Measurements from ENCODE around the gene FAM168A. TPM values are rescaled to one million over a fixed set of nuclear protein-coding genes. Genes with fewer than 3 reads are reported as not detected.

FAM168A gene
- total and polyA plus RNA-seq, 2 donors from 2014 or later = 8.9 to 38.1 TPM

- no peaks in the 10 kb centered on the region for H3K36me3 ChIP-seq (ENCODE audit: control insufficient read depth in 2 of 3, insufficient read depth in 3 of 3, low read length in 3 of 3)
- no peaks in the 10 kb centered on the region for H3K27me3 ChIP-seq (ENCODE audit: control insufficient read depth, insufficient read depth, low read length)
- FAIRE-seq = no peak
- no peak overlapping the region for H3K9ac ChIP-seq (ENCODE audit: low read length in 3 of 3)
- TF ChIP-seq CTCF (IDR thresholded peaks at IDR 0.05; ENCODE audit: borderline replicate concordance, extremely low read depth, insufficient read depth) = no peak
- no peak overlapping the region for H3K27ac ChIP-seq (ENCODE audit: low read depth in 2 of 2, low read length in 2 of 2)
- no peak for DNase-seq
- no peaks in the 10 kb centered on the region for H3K9me3 ChIP-seq (ENCODE audit: control insufficient read depth in 2 of 3, insufficient read depth in 1 of 3, low read length in 3 of 3)
- peaks cover 0 to 2% (median 0%) of the 10 kb centered on the region in 3 donors for H3K4me1 ChIP-seq (ENCODE audit: control insufficient read depth in 2 of 3, insufficient read depth in 2 of 3, low read depth in 1 of 3, low read length in 3 of 3)
- no peak overlapping the region for H3K4me3 ChIP-seq (ENCODE audit: low read length in 3 of 3)
- intact Hi-C loops (cut with DNase I) = no loop called here
Observed at GRCh38 chr11:73591743-73592142, 6.2 kb downstream of the FAM168A start.

DNA sequence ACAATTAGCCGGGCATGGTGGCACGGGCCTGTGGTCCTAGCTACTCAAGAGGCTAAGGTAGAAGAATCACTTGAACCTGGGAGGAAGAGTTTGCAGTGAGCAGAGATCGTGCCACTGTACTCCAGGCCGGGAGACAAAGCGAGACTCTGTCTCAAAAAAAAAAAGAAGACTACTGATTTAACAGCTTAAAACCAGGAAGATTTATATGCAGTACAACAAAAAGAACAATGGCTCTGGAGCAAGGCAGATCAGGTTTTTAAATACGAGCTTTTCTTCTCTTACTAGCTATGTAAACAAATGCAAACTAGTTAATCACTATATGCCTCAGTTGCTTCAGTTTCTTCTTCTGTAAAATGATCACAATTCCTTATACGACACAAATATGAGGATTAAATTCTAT, 6.9 kb downstream of the FAM168A start:
- FAIRE-seq (no peak), DNase-seq (no peak)
- H3K4me1 ChIP-seq (ENCODE audit: control insufficient read depth in 2 of 3, insufficient read depth in 2 of 3, low read depth in 1 of 3, low read length in 3 of 3) = no peaks in the 10 kb centered on the region
- H3K27ac ChIP-seq (ENCODE audit: low read depth in 2 of 2, low read length in 2 of 2) = no peak overlapping the region
- TF ChIP-seq CTCF (IDR thresholded peaks at IDR 0.05; ENCODE audit: borderline replicate concordance, extremely low read depth, insufficient read depth) = no peak
- no peaks in the 10 kb centered on the region for H3K36me3 ChIP-seq (ENCODE audit: control insufficient read depth in 2 of 3, insufficient read depth in 3 of 3, low read length in 3 of 3)
- no peak overlapping the region for H3K4me3 ChIP-seq (ENCODE audit: low read length in 3 of 3)
- H3K9ac ChIP-seq (ENCODE audit: low read length in 3 of 3) = no peak overlapping the region
- intact Hi-C loops (cut with DNase I) = no loop called here
- H3K27me3 ChIP-seq (ENCODE audit: control insufficient read depth, insufficient read depth, low read length) = no peaks in the 10 kb centered on the region
- no peaks in the 10 kb centered on the region for H3K9me3 ChIP-seq (ENCODE audit: control insufficient read depth in 2 of 3, insufficient read depth in 1 of 3, low read length in 3 of 3)

DNA sequence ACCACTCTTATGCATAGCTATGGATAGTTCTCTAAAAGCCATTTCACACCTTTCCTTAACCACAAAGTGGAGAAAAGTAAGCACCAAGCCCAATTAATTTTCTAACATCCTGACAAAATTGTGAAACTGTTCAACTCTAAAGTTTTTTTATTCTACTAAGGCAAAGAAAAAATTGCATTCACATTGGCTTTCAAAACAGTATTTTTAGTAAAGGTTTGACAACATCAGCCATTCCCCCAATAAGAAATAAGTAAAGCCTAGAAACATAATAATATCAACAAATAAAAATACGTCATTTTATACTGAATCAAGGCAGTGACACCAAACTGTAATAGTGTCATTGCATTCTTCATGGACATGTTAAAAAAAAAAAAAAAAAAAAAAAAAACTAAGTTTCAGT, 11.1 kb downstream of the FAM168A start:
- intact Hi-C loops (cut with DNase I) = no loop called here
- DNase-seq = no peak
- FAIRE-seq = no peak

More for the DNA sequence above, 11.1 kb downstream of the FAM168A start:
- Histone ChIP-seq H3K27ac (ENCODE audit: low read depth in 2 of 2, low read length in 2 of 2) (no peak overlapping the region), H3K36me3 (ENCODE audit: control insufficient read depth in 2 of 3, insufficient read depth in 3 of 3, low read length in 3 of 3) (no peaks in the 10 kb centered on the region), H3K9me3 (ENCODE audit: control insufficient read depth in 2 of 3, insufficient read depth in 1 of 3, low read length in 3 of 3) (no peaks in the 10 kb centered on the region), H3K4me1 (ENCODE audit: control insufficient read depth in 2 of 3, insufficient read depth in 2 of 3, low read depth in 1 of 3, low read length in 3 of 3) (no peaks in the 10 kb centered on the region), H3K4me3 (ENCODE audit: low read length in 3 of 3) (no peak overlapping the region), H3K27me3 (ENCODE audit: control insufficient read depth, insufficient read depth, low read length) (no peaks in the 10 kb centered on the region), H3K9ac (ENCODE audit: low read length in 3 of 3) (no peak overlapping the region)
- TF ChIP-seq CTCF (IDR thresholded peaks at IDR 0.05; ENCODE audit: borderline replicate concordance, extremely low read depth, insufficient read depth) = no peak

All from kidney (tissue), 14 donors.